Gastroesophageal sphincter (tissue), 4 donors: Measurements from ENCODE around the gene TMEM225B. TPM values are rescaled to one million over a fixed set of nuclear protein-coding genes. Genes with fewer than 3 reads are reported as not detected.
"Not testable (repeated sequence)": the region's sequence is repeated elsewhere in the genome, so short reads cannot be mapped to it uniquely, and the experiment has no call there.

ENCODE experiments used
- ATAC-seq: fragments of 150-250 bp; one replicate; pipeline ENCODE4 v1.9.1; 2016; ENCODE audit warnings: mild to moderate bottlenecking, moderate library complexity
- H3K27ac ChIP-seq, 4 donors: fragments of 200-600 bp; sonication (generic) in 3 of 4; 1 replicate in 3 of 4; 2 replicates in 1 of 4; pipeline ENCODE4 v1.5.1; 2016 to 2019
- H3K27me3 ChIP-seq: fragments of 200-600 bp; sonication (generic); one replicate; pipeline ENCODE4 v1.5.1; 2019
- H3K36me3 ChIP-seq, 2 donors: fragments of 200-600 bp; sonication (generic); one replicate each; pipeline ENCODE4 v1.5.1; 2019; ENCODE audit warnings: control low read depth in 1 of 2
- H3K4me1 ChIP-seq, 3 donors: fragments of 200-600 bp; sonication (generic); 1 replicate in 2 of 3; 2 replicates in 1 of 3; pipeline ENCODE4 v1.5.1; 2016 to 2019; ENCODE audit warnings: control low read depth in 2 of 3
- H3K4me3 ChIP-seq, 2 donors: fragments of 200-600 bp; sonication (generic); one replicate each; pipeline ENCODE4 v1.5.1; 2019; ENCODE audit warnings: mild to moderate bottlenecking in 1 of 2, moderate library complexity in 1 of 2
- H3K9me3 ChIP-seq, 3 donors: fragments of 200-600 bp; sonication (generic); one replicate each; pipeline ENCODE4 v1.5.1; 2017 to 2019; ENCODE audit warnings: control low read depth in 2 of 3
- CTCF ChIP-seq, 4 experiments: fragments of 200-600 bp in 2 of 4; fragments of 450-650 bp in 2 of 4; sonication (generic) in 1 of 4; IDR thresholded peaks; one replicate each; pipeline ENCODE4 v1.5.1; 2017 to 2019; ENCODE audit warnings: antibody characterized with exemption in 4 of 4, mild to moderate bottlenecking in 2 of 4, moderate library complexity in 2 of 4
- EP300 ChIP-seq: sonication (generic); formaldehyde crosslinking; IDR thresholded peaks from one replicate; pipeline ENCODE4 v1.6.1; 2017; ENCODE audit warnings: antibody characterized with exemption, mild to moderate bottlenecking
- POLR2A ChIP-seq, 2 donors: fragments of 450-650 bp; IDR thresholded peaks; one replicate each; pipeline ENCODE4 v1.6.1; 2017; ENCODE audit warnings: antibody characterized with exemption in 2 of 2, mild to moderate bottlenecking in 2 of 2, moderate library complexity in 1 of 2
- POLR2AphosphoS5 ChIP-seq: sonication (generic); formaldehyde crosslinking; IDR thresholded peaks from one replicate; pipeline ENCODE4 v1.6.1; 2017; ENCODE audit warnings: antibody characterized with exemption
- WGBS, 2 donors: methylation state at CpG; one replicate each; pipeline ENCODE4 v1.1.5; 2018; ENCODE audit warnings: low coverage in 1 of 2; 5-methylcytosine and 5-hydroxymethylcytosine counted together
- total RNA-seq, 4 donors: library from RNA; depleted of rRNA; stranded (reverse); fragments of >200 nt; gene quantifications; one replicate each; pipeline ENCODE4 v1.1.0, GENCODE V29; 2016

TMEM225B gene
- total RNA-seq, 4 donors from 2014 or later = 1.6 to 2.2 TPM; not detected in 2

DNA sequence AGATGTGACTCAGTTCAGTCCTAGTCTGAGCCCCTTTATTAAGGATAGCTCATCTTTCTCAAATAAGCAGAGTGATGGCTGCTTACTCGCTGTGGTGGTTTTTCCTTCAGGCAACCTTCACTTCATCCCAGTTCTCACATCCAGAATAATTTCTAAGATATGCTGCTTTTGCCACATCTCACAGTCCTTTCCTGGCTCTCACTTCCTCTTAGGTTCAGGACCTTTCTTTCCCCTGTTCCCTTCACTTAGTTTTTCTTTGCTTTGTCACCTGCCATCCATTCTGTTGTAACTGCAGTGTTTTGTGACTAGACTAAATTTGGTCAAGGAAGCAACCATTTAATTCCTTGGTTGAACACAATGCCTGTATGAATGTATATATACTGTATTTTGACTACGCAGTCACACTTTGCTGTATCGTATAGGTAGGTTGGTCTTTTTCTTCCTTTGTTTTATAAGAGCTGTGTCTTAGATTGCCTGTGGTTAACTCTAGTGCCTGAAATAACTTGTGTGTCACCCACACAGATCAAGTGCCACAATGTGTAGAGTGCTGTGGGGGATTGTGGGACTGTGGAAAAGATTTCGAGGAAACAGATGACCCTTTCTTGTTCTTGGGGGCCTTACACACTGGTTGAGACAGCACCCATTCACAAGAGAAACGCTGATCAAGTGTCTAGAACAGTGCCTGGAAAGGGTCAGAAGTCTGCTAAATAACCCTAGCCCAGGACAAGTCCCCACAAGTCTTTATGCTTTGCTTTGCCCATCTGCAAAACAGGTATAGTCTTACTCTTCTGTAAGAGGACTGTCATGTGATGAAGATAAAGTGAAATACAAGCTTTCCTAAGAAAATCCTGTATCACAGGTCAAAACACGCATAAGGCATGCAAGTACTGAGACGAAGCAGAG lies 37.0 kb upstream of the TMEM225B start:
- no peaks in the 10 kb centered on the region for H3K27me3 ChIP-seq
- TF ChIP-seq POLR2AphosphoS5 (no peak), EP300 (no peak), POLR2A (IDR thresholded peaks at IDR 0.05) (no peak), CTCF (IDR thresholded peaks at IDR 0.05) (no peak)
- H3K27ac ChIP-seq = peak overlapping the region in 3 of 4 donors; percentile 45 to 96 (median 69)
- 92 to 96% methylated on average over 4 to 7 of the region's 7 CpGs for WGBS, 2 donors
- no peaks in the 10 kb centered on the region for H3K9me3 ChIP-seq
- H3K4me1 ChIP-seq = peaks cover 0 to 57% (median 18%) of the 10 kb centered on the region in 3 donors
- ATAC-seq = no peak
- peaks cover 0 to 67% of the 10 kb centered on the region in 2 donors for H3K36me3 ChIP-seq
- no peak overlapping the region for H3K4me3 ChIP-seq

DNA sequence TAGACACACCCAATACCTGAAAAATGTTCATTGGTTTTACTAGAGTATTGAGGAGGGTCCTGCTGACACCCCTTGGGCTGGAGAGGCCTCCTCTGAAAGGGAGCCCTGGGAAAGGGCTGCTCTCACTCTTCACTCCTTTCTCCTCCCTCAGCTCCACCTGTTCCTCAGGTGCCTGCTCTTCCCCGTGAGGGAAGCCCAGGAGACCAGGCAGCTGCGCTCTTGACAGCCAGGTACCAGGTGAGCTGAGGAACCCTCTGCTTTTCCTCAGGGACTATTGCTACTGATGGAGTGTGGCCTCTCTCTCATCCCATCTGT lies 36.4 kb upstream of the TMEM225B start:
- 83% methylated on average over 2 of the region's 2 CpGs; no CpG with 5 or more reads in 1 of the 2 donors for WGBS, 2 donors
- Histone ChIP-seq H3K4me1 (peaks cover 0 to 53% (median 18%) of the 10 kb centered on the region in 3 donors), H3K27ac (peak overlapping the region in 2 of 4 donors; percentile 39 to 69), H3K9me3 (no peaks in the 10 kb centered on the region), H3K36me3 (peaks cover 0 to 67% of the 10 kb centered on the region in 2 donors), H3K27me3 (no peaks in the 10 kb centered on the region), H3K4me3 (no peak overlapping the region)
- TF ChIP-seq EP300 (no peak), CTCF (IDR thresholded peaks at IDR 0.05) (no peak), POLR2AphosphoS5 (no peak)
- no peak for ATAC-seq

GRCh38 chr7:99562114-99562784 lies 35.8 kb upstream of the TMEM225B start:
- peaks cover 0 to 47% (median 13%) of the 10 kb centered on the region in 3 donors for H3K4me1 ChIP-seq
- 71 to 77% methylated on average over 6 to 9 of the region's 9 CpGs for WGBS, 2 donors
- TF ChIP-seq CTCF (IDR thresholded peaks at IDR 0.05) = no peak
- TF ChIP-seq POLR2AphosphoS5 = no peak
- no peak for TF ChIP-seq POLR2A (IDR thresholded peaks at IDR 0.05)
- no peak for TF ChIP-seq EP300
- H3K36me3 ChIP-seq = peaks cover 0 to 68% of the 10 kb centered on the region in 2 donors
- H3K27ac ChIP-seq = peak overlapping the region in 2 of 4 donors; percentile 50 to 69
- no peaks in the 10 kb centered on the region for H3K9me3 ChIP-seq
- H3K4me3 ChIP-seq = no peak overlapping the region
- ATAC-seq = no peak
- no peaks in the 10 kb centered on the region for H3K27me3 ChIP-seq

DNA sequence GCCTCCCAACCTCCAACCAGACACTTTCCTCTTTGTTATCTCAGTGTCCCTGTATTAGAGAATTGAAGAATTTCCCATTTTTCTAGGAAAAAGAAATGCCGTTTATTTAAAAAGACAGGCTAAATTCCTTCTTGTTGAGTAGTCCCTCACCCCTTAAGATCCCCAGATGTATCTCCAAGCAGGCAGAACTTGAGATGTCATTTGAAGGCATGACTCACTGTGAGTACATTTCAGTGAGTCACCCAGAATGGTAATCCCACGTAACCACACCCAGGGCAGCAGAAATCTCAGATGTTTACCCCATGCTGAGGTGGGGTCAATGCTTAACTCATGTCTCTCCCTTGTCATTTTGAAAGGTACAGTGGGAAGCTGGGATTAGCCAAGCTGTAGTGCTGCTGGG lies 35.2 kb upstream of the TMEM225B start:
- TF ChIP-seq POLR2AphosphoS5 (peak; percentile 83), POLR2A (IDR thresholded peaks at IDR 0.05) (no peak)
- WGBS, 2 donors = 14 to 17% methylated on average over 1 of the region's 2 CpGs

GRCh38 chr7:99563650-99564049 lies 34.4 kb upstream of the TMEM225B start:
- peaks cover 0 to 41% (median 13%) of the 10 kb centered on the region in 3 donors for H3K4me1 ChIP-seq
- H3K27me3 ChIP-seq = no peaks in the 10 kb centered on the region
- H3K27ac ChIP-seq = peak overlapping the region in 1 of 4 donors; percentile 33
- H3K36me3 ChIP-seq = peaks cover 0 to 78% of the 10 kb centered on the region in 2 donors
- ATAC-seq = no peak
- H3K4me3 ChIP-seq = no peak overlapping the region
- no peaks in the 10 kb centered on the region for H3K9me3 ChIP-seq
- WGBS, 2 donors = 70 to 92% methylated on average over 5 to 10 of the region's 10 CpGs
- TF ChIP-seq EP300 = no peak
- TF ChIP-seq CTCF (IDR thresholded peaks at IDR 0.05) = no peak

More for the DNA sequence above, 35.2 kb upstream of the TMEM225B start:
- H3K27ac ChIP-seq = peak overlapping the region in 2 of 4 donors; percentile 50 to 69
- H3K27me3 ChIP-seq = no peaks in the 10 kb centered on the region
- H3K4me3 ChIP-seq = no peak overlapping the region
- peaks cover 0 to 41% (median 13%) of the 10 kb centered on the region in 3 donors for H3K4me1 ChIP-seq
- peak; percentile 38 for ATAC-seq
- H3K9me3 ChIP-seq = no peaks in the 10 kb centered on the region
- peaks cover 0 to 73% of the 10 kb centered on the region in 2 donors for H3K36me3 ChIP-seq

- H3K27me3 ChIP-seq, H3K27ac ChIP-seq, ATAC-seq, H3K9me3 ChIP-seq, H3K4me1 ChIP-seq, H3K4me3 ChIP-seq: not testable (repeated sequence)
- peaks cover 0 to 84% of the 10 kb centered on the region in 2 donors for H3K36me3 ChIP-seq
- 92 to 98% methylated on average over 6 to 7 of the region's 7 CpGs for WGBS, 2 donors
Measured at GRCh38 chr7:99568770-99569169, 29.3 kb upstream of the TMEM225B start.
